Effector memory CD8-positive, alpha-beta T cell (primary cell): ENCODE results near the gene MRPL20.
"Not testable (repeated sequence)": the region's sequence is repeated elsewhere in the genome, so short reads cannot be mapped to it uniquely, and the experiment has no call there.

Source experiments
- ATAC-seq: fragments of 150-1000 bp; cut with Tn5 transposase; replicated peaks from 2 replicates; pipeline ENCODE4 v1.10.0; 2021; ENCODE audit warnings: mild to moderate bottlenecking, moderate library complexity
- DNase-seq, 3 experiments: peaks; one replicate each; pipeline ENCODE4 v3.0.0; 2021
- H3K27ac Mint-ChIP-seq, 2 donors: one replicate each; pipeline ENCODE4 v1.8.0; 2022; ENCODE audit warnings: mild to moderate bottlenecking in 2 of 2, mixed read lengths in 2 of 2, moderate library complexity in 2 of 2
- H3K27me3 Mint-ChIP-seq, 2 donors: one replicate each; pipeline ENCODE4 v1.8.0; 2022; ENCODE audit warnings: mixed read lengths in 2 of 2
- H3K36me3 Mint-ChIP-seq: one replicate; pipeline ENCODE4 v1.8.0; 2022; ENCODE audit warnings: mild to moderate bottlenecking, moderate library complexity, mixed read lengths; ENCODE audit not compliant: insufficient read depth
- H3K4me1 Mint-ChIP-seq, 2 donors: one replicate each; pipeline ENCODE4 v1.8.0; 2022; ENCODE audit warnings: low read depth in 2 of 2, mixed read lengths in 2 of 2
- H3K4me3 Mint-ChIP-seq, 2 donors: one replicate each; pipeline ENCODE4 v1.8.0; 2022; ENCODE audit warnings: mild to moderate bottlenecking in 2 of 2, mixed read lengths in 2 of 2, moderate library complexity in 2 of 2
- H3K9me3 Mint-ChIP-seq, 2 donors: one replicate each; pipeline ENCODE4 v1.8.0; 2022; ENCODE audit warnings: mixed read lengths in 2 of 2

Gene MRPL20

DNA sequence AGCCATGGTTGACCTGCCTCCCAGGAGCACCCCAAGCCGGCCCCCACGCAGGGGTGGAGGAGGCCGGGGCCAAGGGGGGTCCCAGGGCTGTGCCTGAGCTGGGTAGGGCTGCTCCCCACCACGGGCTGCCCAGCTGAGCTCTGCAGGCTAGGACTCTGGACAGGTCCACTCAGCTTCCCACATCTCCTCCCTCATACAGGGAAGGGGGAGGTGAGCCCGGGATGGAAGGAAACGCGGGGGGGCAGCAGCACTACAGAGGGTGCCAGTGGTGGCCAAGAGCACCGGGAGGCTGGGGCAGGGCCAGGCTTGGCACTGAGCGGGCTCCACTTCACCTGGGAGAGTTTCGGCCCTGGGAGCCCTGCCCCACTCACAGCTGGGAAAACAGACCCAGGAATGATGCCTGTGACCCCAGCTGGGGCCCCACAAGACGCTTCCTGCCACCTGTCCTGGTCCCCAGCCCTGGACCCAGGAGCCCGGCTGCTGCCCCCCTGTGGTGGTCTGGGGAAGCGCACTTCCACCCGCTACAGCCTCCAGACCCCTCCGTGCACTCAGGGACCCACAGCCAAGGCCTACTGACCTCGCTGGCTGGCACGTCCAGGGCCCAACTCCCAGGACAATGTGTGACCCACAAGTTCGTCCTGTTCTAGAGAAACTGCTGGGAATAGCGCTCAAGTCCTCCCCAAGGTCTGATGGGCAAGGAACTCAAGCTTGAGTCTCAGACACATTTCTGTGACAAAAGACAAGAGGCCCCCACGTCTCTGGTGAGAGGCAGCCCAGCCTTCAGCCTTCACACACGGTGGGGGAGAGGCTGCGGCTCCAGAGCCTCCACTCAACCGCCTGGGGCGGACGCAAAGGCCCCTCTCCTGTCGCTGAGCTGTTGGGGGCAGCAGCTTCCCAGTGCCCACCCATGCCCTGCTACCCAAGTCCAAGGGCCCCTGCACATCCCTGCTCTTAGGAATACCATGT, 35.1 kb downstream of the MRPL20 start:
- peaks cover 33% of the 10 kb centered on the region for H3K36me3 Mint-ChIP-seq

DNA sequence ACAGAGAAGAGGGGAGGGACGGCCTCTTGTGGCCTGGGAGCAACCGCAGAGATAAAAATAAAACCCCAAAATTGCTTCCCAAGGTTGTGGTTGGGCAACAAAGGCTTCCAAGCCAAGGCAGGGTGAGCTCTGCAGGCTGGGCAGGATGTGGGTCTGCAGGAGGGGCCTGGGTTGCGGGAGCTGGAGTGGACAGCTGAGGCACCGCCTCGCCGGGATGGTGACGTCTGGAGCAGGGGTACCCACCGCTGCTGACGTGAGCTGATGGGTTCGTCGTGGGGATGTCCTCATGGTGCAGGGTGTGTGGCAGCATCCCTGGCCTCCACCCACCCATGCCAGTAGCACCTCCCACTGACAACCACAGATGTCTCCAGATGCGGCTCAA, 35.7 kb downstream of the MRPL20 start:
- Mint-ChIP-seq H3K4me1 (peaks cover 11 to 13% of the 10 kb centered on the region in 2 donors), H3K4me3 (peak overlapping the region; percentile 40 to 49), H3K36me3 (peaks cover 33% of the 10 kb centered on the region), H3K27me3 (no peaks in the 10 kb centered on the region), H3K27ac (peak overlapping the region; percentile 62 to 71), H3K9me3 (no peaks in the 10 kb centered on the region)
- ATAC-seq (peak; percentile 73), DNase-seq (peak; percentile 76 to 84 (median 81))

More for the DNA sequence above, 35.1 kb downstream of the MRPL20 start:
- Mint-ChIP-seq H3K27ac (peak overlapping the region; percentile 56 to 71), H3K9me3 (no peaks in the 10 kb centered on the region), H3K4me3 (peak overlapping the region; percentile 40 to 49), H3K27me3 (no peaks in the 10 kb centered on the region), H3K4me1 (peaks cover 11 to 13% of the 10 kb centered on the region in 2 donors)
- ATAC-seq (peak; percentile 29), DNase-seq (peak; percentile 75 to 81 (median 75))

DNA sequence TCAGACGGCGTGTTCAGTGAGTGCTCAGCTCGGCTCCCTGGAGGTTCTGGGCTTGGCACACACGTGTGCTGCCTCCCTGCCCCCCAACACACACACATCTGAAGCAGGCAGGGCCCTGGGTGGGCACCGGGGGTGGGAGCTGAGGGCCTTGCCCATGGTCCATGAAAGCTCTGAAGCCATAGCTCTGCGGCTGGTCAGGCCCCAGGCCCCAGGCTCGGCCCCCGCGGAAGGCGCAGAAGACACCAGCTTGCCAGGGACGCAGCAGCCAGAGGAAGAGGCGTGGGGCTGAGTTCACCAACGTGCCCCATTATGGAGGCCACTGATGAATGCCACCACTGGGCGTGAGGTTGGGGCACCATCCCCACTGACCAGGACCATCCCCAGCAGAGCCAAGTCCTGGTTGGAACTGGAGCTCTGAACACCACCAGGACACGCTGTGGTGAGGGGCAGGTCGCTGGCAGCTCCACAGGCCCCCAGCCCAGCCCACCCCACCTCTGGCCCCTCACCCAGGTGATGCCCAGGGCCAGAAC, 36.3 kb downstream of the MRPL20 start:
- ATAC-seq = no peak
- Mint-ChIP-seq H3K27ac (peak overlapping the region; percentile 62 to 71), H3K4me1 (peaks cover 11 to 13% of the 10 kb centered on the region in 2 donors), H3K27me3 (no peaks in the 10 kb centered on the region), H3K4me3 (peak overlapping the region; percentile 40 to 49), H3K9me3 (no peaks in the 10 kb centered on the region), H3K36me3 (peaks cover 33% of the 10 kb centered on the region)
- DNase-seq = no peak

DNA sequence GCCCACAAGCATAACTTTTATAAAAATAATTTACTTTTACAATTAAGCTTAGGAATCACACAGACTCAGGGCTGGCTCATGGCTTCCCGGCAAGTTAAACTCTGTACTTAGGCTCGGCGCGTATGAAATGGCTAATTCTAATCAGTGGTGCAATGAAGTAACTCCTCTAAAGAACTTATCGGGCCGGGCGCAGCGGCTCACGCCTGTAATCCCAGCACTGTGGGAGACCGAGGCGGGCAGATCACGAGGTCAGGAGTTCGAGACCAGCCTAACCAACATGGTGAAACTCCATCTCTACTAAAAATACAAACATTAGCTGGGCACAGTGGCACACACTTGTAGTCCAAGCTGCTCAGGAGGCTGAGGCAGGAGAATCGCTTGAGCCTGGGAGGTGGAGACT, 37.0 kb downstream of the MRPL20 start:
- H3K36me3 Mint-ChIP-seq = peaks cover 27% of the 10 kb centered on the region
- peak overlapping the region in 1 of 2 donors; percentile 34 for H3K4me3 Mint-ChIP-seq
- H3K27ac Mint-ChIP-seq = not testable (repeated sequence)

DNA sequence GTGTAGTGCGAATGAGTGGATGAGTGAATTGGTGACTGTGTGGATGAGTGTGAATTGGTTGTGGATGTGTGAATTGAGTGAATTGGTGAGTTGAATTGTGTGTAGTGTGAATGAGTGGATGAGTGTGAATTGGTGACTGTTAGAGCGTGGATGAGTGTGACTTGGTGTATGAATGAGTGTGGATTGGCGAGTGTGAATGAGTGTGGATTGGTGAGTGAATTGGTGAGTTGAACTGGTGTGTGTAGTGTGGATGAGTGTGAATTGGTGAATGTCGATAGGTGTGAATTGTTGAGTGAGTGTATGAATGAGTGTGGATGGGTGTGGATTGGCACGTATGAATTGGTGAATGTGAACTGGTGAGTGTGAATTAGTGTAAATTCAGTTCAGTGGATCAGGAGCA, 39.8 kb downstream of the MRPL20 start:
- Mint-ChIP-seq H3K4me1 (peaks cover 3 to 5% of the 10 kb centered on the region in 2 donors), H3K27me3 (no peaks in the 10 kb centered on the region), H3K4me3 (no peak overlapping the region), H3K36me3 (peaks cover 20% of the 10 kb centered on the region), H3K9me3 (no peaks in the 10 kb centered on the region), H3K27ac (no peak overlapping the region)
- no peak for ATAC-seq
- DNase-seq = no peak

More for the DNA sequence above, 37.0 kb downstream of the MRPL20 start:
- ATAC-seq, H3K27me3 Mint-ChIP-seq, H3K9me3 Mint-ChIP-seq, DNase-seq: not testable (repeated sequence)
- H3K4me1 Mint-ChIP-seq = peaks cover 10 to 13% of the 10 kb centered on the region in 2 donors

DNA sequence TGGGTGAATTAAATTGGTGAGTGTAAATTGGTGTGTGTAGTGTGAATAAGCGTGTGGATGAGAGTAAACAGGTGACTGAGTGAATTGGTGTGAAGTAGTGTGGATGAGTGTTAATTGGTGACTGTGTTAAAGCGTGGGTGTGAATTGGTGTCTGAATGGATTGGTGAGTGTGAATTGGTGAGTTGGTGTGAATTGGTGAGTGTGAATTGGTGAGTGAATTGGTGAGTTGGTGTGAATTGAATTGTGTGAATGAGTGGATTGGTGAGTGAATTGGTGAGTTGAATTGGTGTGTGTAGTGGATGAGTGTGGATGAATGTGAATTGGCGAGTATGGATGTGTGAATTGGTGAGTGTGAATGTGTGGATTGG, 40.4 kb downstream of the MRPL20 start:
- H3K36me3 Mint-ChIP-seq = peaks cover 13% of the 10 kb centered on the region
- no peak overlapping the region for H3K27ac Mint-ChIP-seq
- ATAC-seq (no peak), DNase-seq (no peak)
- no peaks in the 10 kb centered on the region for H3K27me3 Mint-ChIP-seq
- H3K4me3 Mint-ChIP-seq = no peak overlapping the region
- H3K9me3 Mint-ChIP-seq = no peaks in the 10 kb centered on the region
- peaks cover 0 to 2% of the 10 kb centered on the region in 2 donors for H3K4me1 Mint-ChIP-seq

DNA sequence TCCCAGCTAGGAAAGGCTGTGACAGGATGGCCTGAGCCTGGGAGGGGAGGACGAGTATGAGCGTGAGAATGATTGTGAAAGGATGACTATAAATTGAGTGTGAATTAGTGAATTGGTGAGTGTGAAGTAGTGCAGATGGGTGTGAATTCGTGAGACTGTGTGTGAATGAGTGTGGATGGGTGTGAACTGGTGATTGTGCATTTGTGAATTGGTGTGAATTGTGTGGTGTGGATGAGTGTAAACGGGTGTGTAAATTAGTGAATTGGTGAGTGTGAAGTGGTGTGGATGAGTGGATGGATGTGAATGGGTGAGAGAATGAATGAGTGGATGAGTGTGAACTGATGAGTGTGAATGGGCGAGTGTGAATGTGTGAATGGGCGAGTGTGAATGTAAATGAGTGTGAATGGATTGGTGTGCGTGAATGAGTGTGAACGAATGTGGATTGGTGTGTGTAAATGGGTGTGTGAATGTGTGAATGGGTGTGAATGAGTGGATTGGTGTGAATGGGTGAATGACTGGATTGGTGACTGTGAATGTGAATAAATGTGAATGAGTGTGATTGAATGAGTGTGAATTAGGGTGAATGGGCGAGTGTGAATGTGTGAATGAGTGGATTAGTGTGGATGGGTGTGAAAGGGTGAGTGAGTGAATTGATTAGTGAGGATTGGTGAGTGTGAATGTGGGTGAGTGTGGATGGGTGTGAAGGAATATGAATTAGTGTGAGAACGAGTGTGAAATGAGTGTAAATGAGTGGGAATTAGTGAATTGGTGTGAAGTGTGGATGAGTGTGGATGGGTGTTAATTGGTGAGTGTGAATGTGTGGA, 41.0 kb downstream of the MRPL20 start:
- H3K27me3 Mint-ChIP-seq = peaks cover 1 to 4% of the 10 kb centered on the region in 2 donors

DNA sequence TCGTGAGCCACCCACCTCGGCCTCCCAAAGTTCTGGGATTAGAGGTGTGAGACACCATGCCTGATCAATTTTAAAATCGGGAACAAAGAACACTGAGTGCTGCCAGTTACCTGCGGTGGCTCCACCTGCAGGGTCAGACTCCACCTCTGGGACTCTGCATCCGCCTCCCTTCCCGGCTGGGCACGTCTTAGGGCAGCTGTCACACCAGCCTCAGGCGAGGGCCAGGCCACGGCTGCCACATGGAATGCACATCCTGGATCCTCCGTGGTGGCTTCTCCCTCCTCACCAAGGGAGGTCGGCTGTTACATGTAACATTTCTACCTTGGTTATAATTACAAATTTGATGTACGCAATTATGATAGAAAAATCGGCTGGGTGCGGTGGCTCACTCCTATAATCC, 42.8 kb downstream of the MRPL20 start:
- Mint-ChIP-seq H3K9me3 (no peaks in the 10 kb centered on the region), H3K27ac (no peak overlapping the region), H3K4me3 (no peak overlapping the region), H3K27me3 (peaks cover 6 to 15% of the 10 kb centered on the region in 2 donors), H3K4me1 (peaks cover 0 to 6% of the 10 kb centered on the region in 2 donors), H3K36me3 (peaks cover 1% of the 10 kb centered on the region)
- no peak for DNase-seq
- ATAC-seq = no peak

More for the DNA sequence above, 41.0 kb downstream of the MRPL20 start:
- Mint-ChIP-seq H3K9me3 (no peaks in the 10 kb centered on the region), H3K4me1 (no peaks in the 10 kb centered on the region), H3K27ac (no peak overlapping the region), H3K4me3 (no peak overlapping the region), H3K36me3 (peaks cover 7% of the 10 kb centered on the region)
- no peak for ATAC-seq
- no peak for DNase-seq

DNA sequence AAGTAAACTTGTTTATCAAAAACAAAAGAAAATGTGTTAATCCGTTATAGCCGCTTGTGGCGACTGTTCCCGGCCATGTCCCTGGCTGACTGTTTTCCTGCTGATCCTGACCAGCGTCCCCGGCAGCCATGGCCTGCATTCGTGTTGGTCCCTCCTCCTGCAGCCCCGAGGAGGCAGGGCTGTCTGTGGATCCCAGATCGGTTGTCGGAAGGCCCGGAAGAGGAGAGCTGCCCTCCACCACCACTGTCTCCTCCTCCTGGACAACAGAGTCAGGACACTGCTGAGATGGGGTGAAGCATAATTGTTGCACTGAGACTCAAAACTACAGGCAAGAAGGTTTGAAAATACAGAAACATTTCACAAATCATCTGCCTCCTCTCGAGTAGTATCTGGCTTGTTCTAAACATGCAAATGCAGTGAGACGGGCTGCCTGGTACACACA, 45.1 kb downstream of the MRPL20 start:
- Mint-ChIP-seq H3K27me3 (peaks cover 20 to 37% of the 10 kb centered on the region in 2 donors), H3K27ac (no peak overlapping the region), H3K9me3 (no peaks in the 10 kb centered on the region), H3K36me3 (no peaks in the 10 kb centered on the region), H3K4me1 (peaks cover 0 to 8% of the 10 kb centered on the region in 2 donors), H3K4me3 (no peak overlapping the region)
- no peak for ATAC-seq
- DNase-seq = no peak

DNA sequence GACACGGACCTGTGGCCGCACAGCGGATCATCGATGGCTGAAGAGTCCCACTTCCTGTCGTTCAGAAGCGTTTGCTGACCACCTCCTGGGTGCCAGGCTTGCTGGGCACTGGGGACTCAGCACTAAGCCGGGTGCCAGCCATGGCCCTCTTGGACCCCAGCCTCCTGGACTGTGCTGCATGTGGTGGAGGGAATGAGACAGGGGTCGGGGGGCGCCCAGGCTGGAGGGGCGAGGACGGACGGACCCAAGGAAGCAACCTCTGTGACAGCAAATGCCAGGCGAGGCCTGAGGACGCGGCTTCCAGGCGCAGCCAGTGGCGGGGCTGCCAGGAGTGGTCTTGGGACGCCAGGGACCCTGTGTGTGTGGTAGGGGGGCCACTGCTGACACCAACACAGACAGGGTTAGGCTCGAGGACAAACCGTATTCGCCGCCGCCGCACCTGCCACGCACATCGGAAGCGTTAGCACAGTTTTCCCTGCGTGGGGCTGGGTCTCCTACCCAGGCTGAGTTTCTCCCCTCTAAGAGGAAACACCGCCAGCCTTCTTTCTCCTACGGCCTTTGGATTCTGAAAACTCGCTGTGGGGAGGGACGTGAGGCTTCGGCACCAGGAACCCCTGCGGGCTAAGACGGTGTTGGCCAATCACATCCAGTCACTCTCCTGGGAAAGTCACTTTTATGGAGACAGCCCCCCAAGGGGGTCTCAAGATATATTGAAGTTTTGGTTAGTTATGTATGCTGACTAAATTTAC, 45.7 kb downstream of the MRPL20 start:
- Mint-ChIP-seq H3K27me3 (peaks cover 20 to 41% of the 10 kb centered on the region in 2 donors), H3K4me3 (no peak overlapping the region), H3K9me3 (no peaks in the 10 kb centered on the region), H3K27ac (no peak overlapping the region), H3K36me3 (no peaks in the 10 kb centered on the region), H3K4me1 (peaks cover 0 to 8% of the 10 kb centered on the region in 2 donors)
- ATAC-seq (no peak), DNase-seq (no peak)

DNA sequence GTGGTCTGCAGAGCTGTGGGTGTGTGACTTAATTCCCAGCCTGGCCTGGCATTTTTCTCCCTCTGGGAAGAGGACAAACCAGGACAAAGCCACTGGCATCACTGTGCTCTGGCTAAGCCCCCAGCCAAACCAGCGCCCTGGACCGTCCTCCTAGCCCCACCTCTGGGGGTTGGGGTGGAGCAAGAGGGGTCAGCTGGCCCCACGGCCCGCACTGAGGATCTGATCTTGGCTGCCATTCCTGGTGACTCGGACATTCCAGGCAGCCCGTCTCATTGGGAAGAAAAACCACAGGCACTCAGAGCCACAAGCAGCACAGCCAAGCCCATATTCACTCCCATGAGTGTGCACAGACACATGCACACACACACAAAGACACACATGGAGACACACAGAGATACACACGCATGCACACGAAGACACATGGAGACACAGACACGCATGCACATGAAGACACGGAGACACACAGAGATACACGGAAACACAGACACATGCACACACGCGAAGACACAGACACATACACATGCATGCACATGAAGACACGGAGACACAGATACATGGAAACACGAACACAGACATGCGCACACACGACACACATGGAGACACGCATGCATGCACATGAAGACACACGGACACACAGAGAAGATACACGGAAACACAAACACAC, 46.5 kb downstream of the MRPL20 start:
- H3K36me3 Mint-ChIP-seq = no peaks in the 10 kb centered on the region
- peaks cover 0 to 8% of the 10 kb centered on the region in 2 donors for H3K4me1 Mint-ChIP-seq
- ATAC-seq = no peak
- H3K9me3 Mint-ChIP-seq = no peaks in the 10 kb centered on the region
- H3K27me3 Mint-ChIP-seq = peaks cover 20 to 41% of the 10 kb centered on the region in 2 donors
- H3K4me3 Mint-ChIP-seq = no peak overlapping the region
- DNase-seq = no peak
- H3K27ac Mint-ChIP-seq = no peak overlapping the region

DNA sequence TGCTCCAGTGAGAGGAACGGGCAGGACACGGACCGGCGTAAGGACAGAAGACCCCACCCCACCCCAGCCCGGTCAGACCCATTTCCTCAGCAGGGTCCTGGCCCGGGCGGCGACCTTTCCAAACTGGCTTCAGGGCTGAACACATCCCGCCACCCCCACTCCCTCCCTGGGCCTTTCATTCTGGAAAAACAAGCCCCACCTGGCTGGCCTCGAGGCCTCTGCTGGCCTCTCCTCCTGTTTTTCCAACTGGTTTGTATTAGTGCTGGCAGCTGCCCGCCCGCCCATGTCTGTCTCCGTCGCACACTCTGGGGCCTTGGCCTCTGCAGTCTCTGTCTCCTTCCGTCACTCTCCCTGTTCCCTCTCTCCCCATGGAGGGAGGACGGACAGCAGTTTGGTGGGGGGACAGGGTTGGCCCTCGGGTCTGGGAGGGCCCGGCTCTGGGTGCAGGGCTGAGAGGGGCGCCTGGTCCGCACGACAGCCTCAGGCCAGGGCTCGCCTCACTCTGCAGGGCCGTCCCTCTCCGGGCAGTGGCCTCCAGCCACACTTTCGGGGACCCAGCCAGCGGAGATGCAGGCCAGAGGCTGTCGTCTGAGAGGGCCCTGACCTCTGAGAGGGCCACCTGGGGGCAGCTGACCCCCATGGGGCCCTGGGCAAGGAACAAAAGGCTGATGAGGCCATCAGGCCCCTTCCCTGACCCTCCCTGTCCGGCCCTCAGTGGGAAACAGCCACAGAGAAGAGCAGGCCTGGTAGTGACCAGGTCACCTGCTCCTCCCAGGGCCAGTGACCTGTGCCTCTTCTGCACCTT, 47.2 kb downstream of the MRPL20 start:
- Mint-ChIP-seq H3K4me1 (peaks cover 0 to 8% of the 10 kb centered on the region in 2 donors), H3K36me3 (no peaks in the 10 kb centered on the region), H3K27ac (no peak overlapping the region), H3K27me3 (peaks cover 20 to 41% of the 10 kb centered on the region in 2 donors), H3K4me3 (no peak overlapping the region), H3K9me3 (no peaks in the 10 kb centered on the region)
- DNase-seq = no peak
- ATAC-seq = no peak
